Stomach (tissue), 4 donors: ENCODE measurements around the gene ZNF628.

Experiments used
- EP300 ChIP-seq: sonication (generic); formaldehyde crosslinking; IDR thresholded peaks from one replicate; pipeline ENCODE4 v1.6.1; 2017; ENCODE audit warnings: antibody characterized with exemption
- POLR2AphosphoS5 ChIP-seq, 3 donors: sonication (generic); formaldehyde crosslinking; IDR thresholded peaks; one replicate each; pipeline ENCODE4 v1.6.1; 2016; ENCODE audit warnings: antibody characterized with exemption in 3 of 3
- TF ChIP-seq, protein P1 (sequence below), 7 experiments: fragments of 450-650 bp in 4 of 7; fragments of 200-600 bp in 3 of 7; sonication (generic) in 3 of 7; IDR thresholded peaks; one replicate each; pipeline ENCODE4 v1.5.1; 2016 to 2019; ENCODE audit warnings: antibody characterized with exemption in 7 of 7, control low read depth in 2 of 7, mild to moderate bottlenecking in 1 of 7

GRCh38 chr19:55447421-55448174 lies 28.8 kb upstream of the ZNF628 start:
- TF ChIP-seq, protein P1, sequence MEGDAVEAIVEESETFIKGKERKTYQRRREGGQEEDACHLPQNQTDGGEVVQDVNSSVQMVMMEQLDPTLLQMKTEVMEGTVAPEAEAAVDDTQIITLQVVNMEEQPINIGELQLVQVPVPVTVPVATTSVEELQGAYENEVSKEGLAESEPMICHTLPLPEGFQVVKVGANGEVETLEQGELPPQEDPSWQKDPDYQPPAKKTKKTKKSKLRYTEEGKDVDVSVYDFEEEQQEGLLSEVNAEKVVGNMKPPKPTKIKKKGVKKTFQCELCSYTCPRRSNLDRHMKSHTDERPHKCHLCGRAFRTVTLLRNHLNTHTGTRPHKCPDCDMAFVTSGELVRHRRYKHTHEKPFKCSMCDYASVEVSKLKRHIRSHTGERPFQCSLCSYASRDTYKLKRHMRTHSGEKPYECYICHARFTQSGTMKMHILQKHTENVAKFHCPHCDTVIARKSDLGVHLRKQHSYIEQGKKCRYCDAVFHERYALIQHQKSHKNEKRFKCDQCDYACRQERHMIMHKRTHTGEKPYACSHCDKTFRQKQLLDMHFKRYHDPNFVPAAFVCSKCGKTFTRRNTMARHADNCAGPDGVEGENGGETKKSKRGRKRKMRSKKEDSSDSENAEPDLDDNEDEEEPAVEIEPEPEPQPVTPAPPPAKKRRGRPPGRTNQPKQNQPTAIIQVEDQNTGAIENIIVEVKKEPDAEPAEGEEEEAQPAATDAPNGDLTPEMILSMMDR (IDR thresholded peaks at IDR 0.05) = no peak
- TF ChIP-seq POLR2AphosphoS5 (IDR thresholded peaks at IDR 0.05) (no peak), EP300 (no peak)
